Lung (tissue), 12 donors: ENCODE results near the gene GRIA1. TPM values are rescaled to one million over a fixed set of nuclear protein-coding genes. Genes with fewer than 3 reads are reported as not detected.

Source experiments
- ATAC-seq: fragments of 200-7000 bp; cut with Tn5 transposase; one replicate; pipeline ENCODE4 v1.9.1; 2020; ENCODE audit warnings: moderate number of reproducible peaks; ENCODE audit not compliant: insufficient read depth, low FRiP score
- DNase-seq, 3 donors: peaks; one replicate each; pipeline ENCODE4 v3.0.0-alpha.2; 2013 to 2017
- H3K27ac ChIP-seq, 2 donors: one replicate each; pipeline ENCODE4 v1.5.1; 2013; ENCODE audit warnings: mild to moderate bottlenecking in 2 of 2, moderate library complexity in 2 of 2, control low read depth in 1 of 2, inconsistent platforms in 1 of 2, low read depth in 1 of 2, low read length in 1 of 2
- H3K27me3 ChIP-seq, 3 donors: one replicate each; pipeline ENCODE4 v1.5.1; 2013; ENCODE audit warnings: low read length in 2 of 3; ENCODE audit not compliant: control insufficient read depth in 3 of 3, insufficient read depth in 3 of 3
- H3K36me3 ChIP-seq, 4 donors: one replicate each; pipeline ENCODE4 v1.5.1; 2013; ENCODE audit warnings: low read length in 4 of 4, mild to moderate bottlenecking in 1 of 4, moderate library complexity in 1 of 4; ENCODE audit not compliant: control insufficient read depth in 4 of 4, insufficient read depth in 4 of 4
- H3K4me1 ChIP-seq, 5 donors: one replicate each; pipeline ENCODE4 v1.5.1; 2013; ENCODE audit warnings: low read length in 5 of 5, mild to moderate bottlenecking in 2 of 5, moderate library complexity in 1 of 5; ENCODE audit not compliant: control insufficient read depth in 5 of 5, insufficient read depth in 5 of 5
- H3K4me3 ChIP-seq: one replicate; pipeline ENCODE4 v1.5.1; 2013; ENCODE audit warnings: mild to moderate bottlenecking, control low read depth, moderate library complexity
- H3K9ac ChIP-seq, 2 donors: one replicate each; pipeline ENCODE4 v1.5.1; 2013; ENCODE audit warnings: low read length in 2 of 2, control low read depth in 1 of 2; ENCODE audit not compliant: insufficient read depth in 1 of 2
- H3K9me3 ChIP-seq, 4 donors: one replicate each; pipeline ENCODE4 v1.5.1; 2013; ENCODE audit warnings: low read length in 3 of 4, mild to moderate bottlenecking in 1 of 4, moderate library complexity in 1 of 4; ENCODE audit not compliant: control insufficient read depth in 4 of 4, insufficient read depth in 3 of 4
- CTCF ChIP-seq: IDR thresholded peaks from 2 replicates; pipeline ENCODE4 v1.5.1; 2012; ENCODE audit warnings: mild to moderate bottlenecking; ENCODE audit errors: control extremely low read depth, extremely low read depth
- WGBS, 2 donors: extraction: QIAGEN DNeasy Blood & Tissue Kit; methylation state at CpG; one replicate each; pipeline ENCODE4 v1.1.7; 2013; 5-methylcytosine and 5-hydroxymethylcytosine counted together
- polyA plus RNA-seq, 2 donors: library from polyadenylated mRNA; stranded (reverse); fragments of 200-250 nt; gene quantifications; one replicate each; pipeline ENCODE4 v1.2.1, GENCODE V29; 2013
- total RNA-seq, 2 donors: library from RNA; depleted of rRNA in 1 of 2; stranded (reverse); fragments of >200 nt in 1 of 2; gene quantifications; one replicate each; pipeline ENCODE4 v1.2.1, GENCODE V29; 2014 to 2021
- donor health status: control.
- donor health status: control.
- donor health status: Bipolar disorder and iron deficiency.
- donor health status: healthy.
- donor health status: DM: yes; HTN: yes; CAD: no.

The GRIA1 gene
- total and polyA plus RNA-seq, 4 donors, result 1.1 to 12.5 (median 2.0) TPM

GRCh38 chr5:153625826-153626354, 135.4 kb downstream of the GRIA1 start:
- DNase-seq (no peak), ATAC-seq (no peak)
- peaks cover 0 to 15% (median 2%) of the 10 kb centered on the region in 5 donors for H3K4me1 ChIP-seq
- 69 to 73% methylated on average over 7 of the region's 7 CpGs for whole genome bisulfite sequencing, 2 donors
- H3K36me3 ChIP-seq, result no peaks in the 10 kb centered on the region
- no peak for TF ChIP-seq CTCF
- no peak overlapping the region for H3K27ac ChIP-seq
- H3K9ac ChIP-seq, result no peak overlapping the region
- no peak overlapping the region for H3K4me3 ChIP-seq
- H3K9me3 ChIP-seq, result no peaks in the 10 kb centered on the region
- no peaks in the 10 kb centered on the region for H3K27me3 ChIP-seq

GRCh38 chr5:153626836-153627235, 136.4 kb downstream of the GRIA1 start:
- H3K4me3 ChIP-seq, result no peak overlapping the region
- DNase-seq (no peak), ATAC-seq (no peak)
- no peaks in the 10 kb centered on the region for H3K9me3 ChIP-seq
- peaks cover 0 to 15% (median 2%) of the 10 kb centered on the region in 5 donors for H3K4me1 ChIP-seq
- no peak for TF ChIP-seq CTCF
- no peaks in the 10 kb centered on the region for H3K27me3 ChIP-seq
- no peak overlapping the region for H3K27ac ChIP-seq
- no peaks in the 10 kb centered on the region for H3K36me3 ChIP-seq
- H3K9ac ChIP-seq, result no peak overlapping the region
- WGBS, 2 donors, result 83 to 94% methylated on average over 2 of the region's 2 CpGs

GRCh38 chr5:153629027-153629895, 138.8 kb downstream of the GRIA1 start:
- H3K36me3 ChIP-seq, result no peaks in the 10 kb centered on the region
- DNase-seq (peak; percentile 25 to 53 (median 33)), ATAC-seq (peak; percentile 91)
- 48 to 57% methylated on average over 9 of the region's 9 CpGs for WGBS, 2 donors
- H3K9ac ChIP-seq, result no peak overlapping the region
- TF ChIP-seq CTCF, result no peak
- H3K4me1 ChIP-seq, result peaks cover 0 to 15% (median 2%) of the 10 kb centered on the region in 5 donors
- H3K9me3 ChIP-seq, result no peaks in the 10 kb centered on the region
- H3K27ac ChIP-seq, result peak overlapping the region in 1 of 2 donors; percentile 42
- no peak overlapping the region for H3K4me3 ChIP-seq
- no peaks in the 10 kb centered on the region for H3K27me3 ChIP-seq
